Endothelial cell of umbilical vein (primary cell): ENCODE measurements around the gene ASPSCR1. TPM values are rescaled to one million over a fixed set of nuclear protein-coding genes. Genes with fewer than 3 reads are reported as not detected.

Experiments
- BruUV-seq: library from RNA; stranded (reverse); fragments of 400-500 nt; replicated peaks from 2 replicates; lab custom pipeline; 2021; lab: Mats Ljungman, UMichigan
- CTCF ChIA-PET: fragments of 300-600, 350-600 bp; sonication (Branson Sonifier 250); formaldehyde crosslinking; loops from one replicate; lab custom pipeline; 2021; ENCODE audit warnings: antibody characterized with exemption, inconsistent platforms; lab: Charles Lee
- POLR2A ChIA-PET: fragments of 300-600, 350-600 bp; sonication (Branson Sonifier 250); formaldehyde crosslinking; loops from one replicate; lab custom pipeline; 2021; ENCODE audit warnings: antibody characterized with exemption, inconsistent platforms; lab: Charles Lee
- DNase-seq: peaks from one replicate; pipeline ENCODE4 v3.0.0-alpha.2; 2011; ENCODE audit warnings: low read depth, low spot score
- FAIRE-seq: peaks from 2 replicates; lab custom pipeline; 2011; peaks lifted over from hg19 to GRCh38; lab: Jason Lieb, UNC
- H2AFZ ChIP-seq: 2 replicates; pipeline ENCODE4 v1.6.0; 2012; ENCODE audit warnings: low read depth, low read length, control low read depth, inconsistent platforms
- H3K27ac ChIP-seq: 2 replicates; pipeline ENCODE4 v1.5.1; 2011; ENCODE audit warnings: low read depth, mild to moderate bottlenecking, control low read depth, low read length, moderate library complexity; ENCODE audit not compliant: insufficient read depth
- H3K27me3 ChIP-seq, 2 experiments: 2 replicates each; pipeline versions ENCODE4 v1.6.0 to v1.6.1; 2011; ENCODE audit warnings: low read length in 2 of 2, mixed read lengths in 1 of 2; ENCODE audit not compliant: control insufficient read depth in 2 of 2, insufficient read depth in 2 of 2
- H3K36me3 ChIP-seq, 2 experiments: 2 replicates in 1 of 2; 3 replicates in 1 of 2; pipeline ENCODE4 v1.5.1; 2011; ENCODE audit warnings: low read length in 2 of 2, mild to moderate bottlenecking in 1 of 2, moderate library complexity in 1 of 2; ENCODE audit not compliant: control insufficient read depth in 2 of 2, insufficient read depth in 2 of 2; ENCODE audit errors: extremely low read depth in 1 of 2
- H3K4me1 ChIP-seq: 3 replicates; pipeline ENCODE4 v1.5.1; 2011; ENCODE audit warnings: mild to moderate bottlenecking, low read length; ENCODE audit not compliant: control insufficient read depth, insufficient read depth; ENCODE audit errors: extremely low read depth
- H3K4me2 ChIP-seq: 2 replicates; pipeline ENCODE4 v1.6.1; 2011; ENCODE audit warnings: low read length, control low read depth, mixed read lengths; ENCODE audit not compliant: insufficient read depth
- H3K4me3 ChIP-seq, 3 experiments: fragments of 200-600 bp in 1 of 3; sonication (generic), shearing (Covaris generic) in 1 of 3; replicated peaks in 1 of 3; 2 replicates each; pipeline ENCODE4 v1.5.1; 2011 to 2016; ENCODE audit warnings: control low read depth in 3 of 3, low read length in 3 of 3, mild to moderate bottlenecking in 2 of 3, inconsistent platforms in 1 of 3, low read depth in 1 of 3, moderate library complexity in 1 of 3; ENCODE audit not compliant: insufficient read depth in 1 of 3
- H3K79me2 ChIP-seq: 2 replicates; pipeline ENCODE4 v1.6.0; 2012; ENCODE audit warnings: low read length, inconsistent platforms; ENCODE audit not compliant: control insufficient read depth, insufficient read depth
- H3K9ac ChIP-seq: replicated peaks from 2 replicates; pipeline ENCODE3; 2011; ENCODE audit warnings: low read length, control low read depth; ENCODE audit not compliant: insufficient read depth; ENCODE audit errors: extremely low read depth
- H3K9me1 ChIP-seq: replicated peaks from 3 replicates; pipeline ENCODE4 v1.6.0; 2011; ENCODE audit warnings: mild to moderate bottlenecking, low read length; ENCODE audit not compliant: control insufficient read depth, insufficient read depth; ENCODE audit errors: extremely low read depth
- H3K9me3 ChIP-seq: replicated peaks from 2 replicates; pipeline ENCODE4 v1.5.1; 2012; ENCODE audit warnings: low read length, inconsistent platforms; ENCODE audit not compliant: control insufficient read depth, insufficient read depth
- H4K20me1 ChIP-seq: replicated peaks from 2 replicates; pipeline ENCODE3; 2011; ENCODE audit warnings: mild to moderate bottlenecking, low read length; ENCODE audit not compliant: control insufficient read depth, insufficient read depth; ENCODE audit errors: extremely low read depth
- CTCF ChIP-seq, 2 donors: IDR thresholded peaks; 1 replicate in 1 of 2; 2 replicates in 1 of 2; pipeline ENCODE4 v1.5.1; 2011; ENCODE audit warnings: low read length in 2 of 2, mild to moderate bottlenecking in 2 of 2, moderate library complexity in 2 of 2, control low read depth in 1 of 2, inconsistent platforms in 1 of 2, low read depth in 1 of 2; ENCODE audit not compliant: insufficient read depth in 1 of 2; ENCODE audit errors: extremely low read depth in 1 of 2
- EZH2 ChIP-seq: IDR thresholded peaks from 2 replicates; pipeline ENCODE4 v1.6.1; 2012; ENCODE audit warnings: borderline replicate concordance, low read depth, mild to moderate bottlenecking, moderate library complexity, low read length, inconsistent platforms; ENCODE audit not compliant: severe bottlenecking
- FOS ChIP-seq: IDR thresholded peaks from 2 replicates; pipeline ENCODE4 v1.6.1; 2011; ENCODE audit warnings: mild to moderate bottlenecking, low read length, moderate library complexity, borderline replicate concordance; ENCODE audit not compliant: insufficient read depth
- GATA2 ChIP-seq: IDR thresholded peaks from 2 replicates; pipeline ENCODE4 v1.7.0; 2011; ENCODE audit warnings: low read depth, mild to moderate bottlenecking, moderate library complexity, mixed read lengths, low read length; ENCODE audit not compliant: insufficient read length, insufficient read depth
- JUN ChIP-seq: IDR thresholded peaks from 2 replicates; pipeline ENCODE4 v1.6.1; 2011; ENCODE audit warnings: borderline replicate concordance, low read depth; ENCODE audit not compliant: insufficient read length, insufficient read depth
- MAX ChIP-seq: IDR thresholded peaks from 2 replicates; pipeline ENCODE4 v1.6.1; 2011; ENCODE audit not compliant: insufficient read depth, insufficient read length
- MYC ChIP-seq: IDR thresholded peaks from one replicate; pipeline ENCODE4 v1.6.1; 2011; ENCODE audit warnings: mild to moderate bottlenecking, low read depth, low read length
- POLR2A ChIP-seq: IDR thresholded peaks from 2 replicates; pipeline ENCODE4 v1.6.1; 2012; ENCODE audit warnings: low read depth, mild to moderate bottlenecking, control low read depth, low read length
- POLR2AphosphoS5 ChIP-seq: IDR thresholded peaks from 2 replicates; pipeline ENCODE4 v1.6.1; 2012; ENCODE audit warnings: low read depth, mild to moderate bottlenecking, control low read depth, low read length, moderate library complexity; ENCODE audit not compliant: insufficient read depth
- dilution Hi-C: fragments of 300-500 bp; cut with MboI; formaldehyde crosslinking; loops from one replicate; pipeline ENCODE4 v1.15.0; 2019; ENCODE audit warnings: low sequenced_read_pairs; ENCODE audit not compliant: extremely low pct_ligation_motif_present
- intact Hi-C: fragments of 100-400 bp; cut with micrococcal nuclease; formaldehyde crosslinking; loops from one replicate; pipeline ENCODE4 v1.10.0; 2022
- polyA plus RNA-seq, 4 experiments: library from polyadenylated mRNA; depleted of rRNA in 3 of 4; stranded (reverse) in 3 of 4; unstranded in 1 of 4; fragments of >200 nt; gene quantifications; 2 replicates each; pipeline versions ENCODE4 v1.2.1 to v1.2.3, GENCODE V29; 2011 to 2012; ENCODE audit warnings: missing spikeins in 1 of 4
- total RNA-seq: library from RNA; stranded (reverse); gene quantifications from 2 replicates; pipeline ENCODE4 v1.2.3, GENCODE V29; 2021

The ASPSCR1 gene
- total and polyA plus RNA-seq, 2 donors (not counting 3 experiments of a cell fraction or from before 2014, with no cell fraction given): 24.8 to 36.5 TPM

GRCh38 chr17:82007228-82007494 lies 29.7 kb downstream of the ASPSCR1 start:
- dilution Hi-C loops: no loop called here
- DNase-seq (no peak), FAIRE-seq (no peak)
- Histone ChIP-seq H3K9ac (no peak overlapping the region), H3K27ac (no peak overlapping the region), H3K4me1 (peaks cover 13% of the 10 kb centered on the region), H3K4me2 (no peak overlapping the region), H3K36me3 (no peaks in the 10 kb centered on the region), H3K9me1 (no peaks in the 10 kb centered on the region), H3K9me3 (no peaks in the 10 kb centered on the region), H3K79me2 (no peaks in the 10 kb centered on the region), H3K27me3 (no peaks in the 10 kb centered on the region), H4K20me1 (no peaks in the 10 kb centered on the region), H3K4me3 (no peak overlapping the region), H2AFZ (no peak overlapping the region)
- no peak for TF ChIP-seq POLR2AphosphoS5
- TF ChIP-seq FOS: no peak
- TF ChIP-seq EZH2: no peak
- no peak for TF ChIP-seq CTCF (IDR thresholded peaks at IDR 0.05; ENCODE audit: extremely low read depth in 1 of 2, insufficient read depth in 1 of 2, low read depth in 1 of 2, low read length in 2 of 2)
- no peak for TF ChIP-seq MAX
- no peak for TF ChIP-seq JUN
- no peak for TF ChIP-seq GATA2
- TF ChIP-seq POLR2A: no peak
- TF ChIP-seq MYC: no peak
- intact Hi-C loops: no loop called here
- CTCF ChIA-PET: no interaction called here
- no TSS peak for BruUV-seq
- POLR2A ChIA-PET: no interaction called here
